Measurements from ENCODE around the gene SPEM3.

DNA sequence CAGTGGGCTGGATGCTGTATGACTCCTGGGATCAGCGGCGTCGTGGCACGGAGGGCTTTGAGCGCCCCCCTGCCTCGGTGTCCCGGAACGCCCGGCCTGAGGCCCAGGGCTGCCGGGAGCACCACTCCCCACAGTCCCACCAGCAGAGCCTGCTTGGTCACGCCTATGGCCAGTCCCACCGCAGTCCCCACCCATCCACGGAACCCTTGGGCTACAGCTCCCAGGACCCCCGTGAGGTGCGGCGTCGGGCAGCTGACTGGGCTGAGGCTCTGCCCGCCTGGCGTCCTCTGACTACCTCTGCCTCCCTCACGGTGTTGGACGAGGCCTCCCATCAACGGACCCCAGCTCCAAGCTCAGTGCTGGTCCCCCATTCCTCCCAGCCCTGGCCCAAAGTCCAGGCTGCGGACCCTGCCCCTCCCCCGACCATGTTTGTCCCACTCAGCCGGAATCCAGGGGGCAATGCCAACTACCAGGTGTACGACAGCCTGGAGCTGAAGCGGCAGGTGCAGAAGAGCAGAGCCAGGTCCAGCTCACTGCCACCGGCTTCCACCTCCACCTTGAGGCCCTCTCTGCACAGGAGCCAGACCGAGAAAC lies 1.7 kb upstream of the SPEM3 start:
- no peak for TF ChIP-seq CTCF (IDR thresholded peaks at IDR 0.05)
- TF ChIP-seq ZFX (IDR thresholded peaks at IDR 0.05; ENCODE audit: borderline replicate concordance): no peak

All from 22Rv1 (cell line).